DND-41 (cell line): Measurements from ENCODE around the gene RASL11A.

ENCODE experiments used
- ATAC-seq: fragments of 200-7000 bp; cut with Tn5 transposase; 3 replicates; pipeline ENCODE4 v1.9.1; 2021; ENCODE audit warnings: low read depth; ENCODE audit not compliant: insufficient read depth
- DNase-seq: peaks from one replicate; pipeline ENCODE4 v3.0.0-alpha.2; 2020
- H2AFZ ChIP-seq: 2 replicates; pipeline ENCODE4 v1.6.0; 2012; ENCODE audit warnings: low read depth, low read length
- H3K27ac ChIP-seq: 2 replicates; pipeline ENCODE4 v1.5.1; 2012; ENCODE audit warnings: low read length, inconsistent platforms
- H3K27me3 ChIP-seq: fragments of 200-600 bp; sonication (generic); 2 replicates; pipeline ENCODE4 v1.6.0; 2012; ENCODE audit warnings: low read length, mild to moderate bottlenecking, inconsistent platforms; ENCODE audit not compliant: insufficient read depth, poor library complexity
- H3K36me3 ChIP-seq: 2 replicates; pipeline ENCODE4 v1.5.1; 2012; ENCODE audit warnings: low read length, inconsistent platforms; ENCODE audit not compliant: insufficient read depth
- H3K4me1 ChIP-seq: 2 replicates; pipeline ENCODE4 v1.5.1; 2012; ENCODE audit warnings: mild to moderate bottlenecking, low read length; ENCODE audit not compliant: insufficient read depth
- H3K4me2 ChIP-seq: 2 replicates; pipeline ENCODE4 v1.6.0; 2012; ENCODE audit warnings: mild to moderate bottlenecking, moderate library complexity, low read length, inconsistent platforms; ENCODE audit not compliant: insufficient read depth
- H3K4me3 ChIP-seq, 2 experiments: fragments of 200-600 bp in 1 of 2; shearing (Covaris generic) in 1 of 2; 2 replicates each; pipeline ENCODE4 v1.5.1; 2012 to 2016; ENCODE audit warnings: inconsistent platforms in 2 of 2, low read length in 2 of 2, mild to moderate bottlenecking in 2 of 2, low read depth in 1 of 2, moderate library complexity in 1 of 2
- H3K79me2 ChIP-seq: 2 replicates; pipeline ENCODE4 v1.6.0; 2012; ENCODE audit warnings: low read length, inconsistent platforms; ENCODE audit not compliant: insufficient read depth
- H3K9ac ChIP-seq: 2 replicates; pipeline ENCODE4 v1.6.0; 2012; ENCODE audit warnings: low read depth, mild to moderate bottlenecking, inconsistent platforms, low read length, moderate library complexity
- H3K9me3 ChIP-seq: 2 replicates; pipeline ENCODE4 v1.5.1; 2012; ENCODE audit warnings: low read length, moderate library complexity, mild to moderate bottlenecking, inconsistent platforms; ENCODE audit not compliant: insufficient read depth, severe bottlenecking
- H4K20me1 ChIP-seq: 2 replicates; pipeline ENCODE4 v1.6.0; 2012; ENCODE audit warnings: low read length; ENCODE audit not compliant: insufficient read depth
- EZH2 ChIP-seq: IDR thresholded peaks from 3 replicates; pipeline ENCODE4 v1.6.1; 2012; ENCODE audit warnings: borderline replicate concordance, low read depth, mild to moderate bottlenecking, moderate library complexity, low read length, inconsistent platforms; ENCODE audit not compliant: severe bottlenecking
- TF ChIP-seq, protein P1 (sequence below): IDR thresholded peaks from 2 replicates; pipeline ENCODE4 v1.5.1; 2012; ENCODE audit warnings: borderline replicate concordance, low read length, moderate library complexity, mild to moderate bottlenecking; ENCODE audit not compliant: poor library complexity, severe bottlenecking; ENCODE audit errors: extremely low read depth

Gene RASL11A

DNA sequence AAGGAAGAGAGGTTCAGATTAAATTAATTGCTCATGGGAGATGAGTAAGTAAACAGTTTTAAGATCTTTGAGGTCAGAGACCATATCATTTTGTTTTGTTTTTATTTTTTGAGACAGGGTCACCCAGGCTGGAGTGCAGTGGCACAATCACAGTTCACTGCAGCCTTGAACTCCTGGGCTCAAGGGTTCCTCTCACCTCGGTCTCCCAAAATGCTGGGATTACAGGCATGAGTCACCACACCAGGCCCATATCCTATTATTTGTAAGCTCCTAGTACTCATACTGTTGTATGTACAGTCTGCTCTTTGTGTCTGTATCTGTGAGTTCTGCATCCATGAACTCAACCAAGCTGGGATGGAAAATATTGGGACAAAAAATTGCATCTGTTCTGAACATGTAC is 6.0 kb upstream of the RASL11A start:
- no peak for TF ChIP-seq EZH2
- TF ChIP-seq, protein P1, sequence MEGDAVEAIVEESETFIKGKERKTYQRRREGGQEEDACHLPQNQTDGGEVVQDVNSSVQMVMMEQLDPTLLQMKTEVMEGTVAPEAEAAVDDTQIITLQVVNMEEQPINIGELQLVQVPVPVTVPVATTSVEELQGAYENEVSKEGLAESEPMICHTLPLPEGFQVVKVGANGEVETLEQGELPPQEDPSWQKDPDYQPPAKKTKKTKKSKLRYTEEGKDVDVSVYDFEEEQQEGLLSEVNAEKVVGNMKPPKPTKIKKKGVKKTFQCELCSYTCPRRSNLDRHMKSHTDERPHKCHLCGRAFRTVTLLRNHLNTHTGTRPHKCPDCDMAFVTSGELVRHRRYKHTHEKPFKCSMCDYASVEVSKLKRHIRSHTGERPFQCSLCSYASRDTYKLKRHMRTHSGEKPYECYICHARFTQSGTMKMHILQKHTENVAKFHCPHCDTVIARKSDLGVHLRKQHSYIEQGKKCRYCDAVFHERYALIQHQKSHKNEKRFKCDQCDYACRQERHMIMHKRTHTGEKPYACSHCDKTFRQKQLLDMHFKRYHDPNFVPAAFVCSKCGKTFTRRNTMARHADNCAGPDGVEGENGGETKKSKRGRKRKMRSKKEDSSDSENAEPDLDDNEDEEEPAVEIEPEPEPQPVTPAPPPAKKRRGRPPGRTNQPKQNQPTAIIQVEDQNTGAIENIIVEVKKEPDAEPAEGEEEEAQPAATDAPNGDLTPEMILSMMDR: no peak
- Histone ChIP-seq H3K4me2 (no peak overlapping the region), H3K36me3 (peaks cover 25% of the 10 kb centered on the region), H2AFZ (no peak overlapping the region), H3K27ac (no peak overlapping the region), H3K79me2 (peaks cover 5% of the 10 kb centered on the region; the same call in 1 of the 2 replicates), H4K20me1 (peaks cover 18% of the 10 kb centered on the region; the same call in 1 of the 2 replicates), H3K27me3 (no peaks in the 10 kb centered on the region), H3K9me3 (no peaks in the 10 kb centered on the region), H3K4me3 (no peak overlapping the region), H3K9ac (no peak overlapping the region), H3K4me1 (no peaks in the 10 kb centered on the region)
- ATAC-seq (no peak), DNase-seq (no peak)

DNA sequence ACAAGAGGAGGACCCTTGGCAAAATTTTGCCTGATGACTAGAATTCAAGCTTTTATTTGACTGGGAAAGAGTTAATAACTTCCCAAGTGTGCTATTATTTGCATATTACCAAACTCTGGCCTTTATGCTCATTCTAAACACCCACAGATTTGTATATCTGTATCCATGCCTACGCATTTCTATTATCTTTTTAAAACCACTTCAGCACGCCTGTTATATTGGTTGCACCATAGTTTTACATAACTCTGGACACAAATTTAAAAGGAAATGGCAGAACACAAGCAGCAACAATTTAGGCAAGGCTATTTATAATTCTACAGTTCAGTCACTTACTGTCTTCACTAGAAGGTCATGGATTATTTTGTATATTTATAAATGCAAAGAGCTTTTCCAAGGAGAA is 3.7 kb upstream of the RASL11A start:
- H3K9me3 ChIP-seq: no peaks in the 10 kb centered on the region
- no peak overlapping the region for H2AFZ ChIP-seq
- TF ChIP-seq, protein P1: no peak
- TF ChIP-seq EZH2: no peak
- ATAC-seq (no peak), DNase-seq (no peak)
- H4K20me1 ChIP-seq: peaks cover 12% of the 10 kb centered on the region
- H3K4me3 ChIP-seq: no peak overlapping the region
- peaks cover 8% of the 10 kb centered on the region; the same call in 1 of the 2 replicates for H3K36me3 ChIP-seq
- H3K4me2 ChIP-seq: no peak overlapping the region
- no peak overlapping the region for H3K9ac ChIP-seq
- H3K79me2 ChIP-seq: no peaks in the 10 kb centered on the region
- H3K4me1 ChIP-seq: peaks cover 16% of the 10 kb centered on the region
- H3K27ac ChIP-seq: no peak overlapping the region
- H3K27me3 ChIP-seq: peaks cover 11% of the 10 kb centered on the region

DNA sequence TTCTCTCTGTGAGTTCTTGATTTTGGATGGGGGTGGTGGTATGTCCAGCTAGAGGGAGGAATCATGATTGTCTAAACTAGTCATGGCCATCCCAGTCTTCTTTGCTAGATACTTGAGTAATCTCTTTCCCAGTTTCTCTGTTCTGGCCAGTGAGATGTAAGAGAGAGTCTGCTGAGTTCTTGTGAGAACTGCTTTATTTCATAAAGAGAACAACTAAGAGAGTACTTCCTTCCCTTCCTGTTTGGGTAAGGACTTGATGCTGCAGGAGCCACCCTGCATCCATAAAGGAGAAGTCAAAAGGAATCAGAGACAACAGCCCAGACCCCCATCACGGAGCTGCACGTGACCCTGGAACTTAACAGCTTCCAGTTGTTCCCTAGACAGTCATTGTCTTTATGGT is 3.0 kb upstream of the RASL11A start:
- Histone ChIP-seq H3K9me3 (no peaks in the 10 kb centered on the region), H3K4me1 (peaks cover 16% of the 10 kb centered on the region), H2AFZ (no peak overlapping the region), H4K20me1 (peaks cover 6% of the 10 kb centered on the region), H3K27ac (no peak overlapping the region), H3K4me3 (no peak overlapping the region), H3K36me3 (peaks cover 5% of the 10 kb centered on the region; the same call in 1 of the 2 replicates), H3K79me2 (no peaks in the 10 kb centered on the region), H3K9ac (no peak overlapping the region), H3K4me2 (no peak overlapping the region), H3K27me3 (peaks cover 11% of the 10 kb centered on the region)
- DNase-seq: no peak
- no peak for ATAC-seq
- TF ChIP-seq EZH2: no peak
- TF ChIP-seq, protein P1: no peak

DNA sequence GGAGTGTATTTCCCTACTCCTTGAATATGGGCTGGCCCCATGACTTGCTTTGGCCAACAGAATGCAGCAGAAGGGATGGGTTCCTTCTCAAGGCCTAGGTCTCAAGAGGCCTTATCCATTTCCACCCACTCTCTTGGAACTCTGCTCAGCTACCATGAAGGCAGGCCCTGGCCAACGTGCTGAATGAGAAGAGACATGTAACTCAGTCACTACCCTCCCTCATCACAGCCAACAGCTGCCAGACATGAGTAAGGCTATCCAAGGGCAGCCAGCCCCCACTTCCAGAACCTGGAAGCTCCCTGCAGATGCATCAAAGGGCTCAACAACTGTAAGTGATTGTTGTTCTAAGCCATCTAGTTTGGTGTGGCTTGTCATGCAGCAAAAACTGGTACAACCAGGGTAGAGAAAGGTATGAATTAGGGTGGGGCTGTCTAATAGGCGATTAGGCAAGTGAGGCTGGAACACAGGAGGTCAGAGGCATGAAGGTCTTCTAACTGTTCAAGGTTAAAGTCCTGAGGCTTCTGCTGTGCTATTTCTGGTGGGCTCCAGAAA is 1.4 kb upstream of the RASL11A start:
- H3K9me3 ChIP-seq: no peaks in the 10 kb centered on the region
- H3K27me3 ChIP-seq: peaks cover 11% of the 10 kb centered on the region
- H3K4me3 ChIP-seq: no peak overlapping the region
- DNase-seq (no peak), ATAC-seq (no peak)
- H3K27ac ChIP-seq: no peak overlapping the region
- peaks cover 16% of the 10 kb centered on the region for H3K4me1 ChIP-seq
- no peaks in the 10 kb centered on the region for H3K79me2 ChIP-seq
- H2AFZ ChIP-seq: no peak overlapping the region
- H3K4me2 ChIP-seq: no peak overlapping the region
- no peak overlapping the region for H3K9ac ChIP-seq
- peaks cover 2% of the 10 kb centered on the region; the same call in 1 of the 2 replicates for H3K36me3 ChIP-seq
- peaks cover 6% of the 10 kb centered on the region for H4K20me1 ChIP-seq
- TF ChIP-seq, protein P1: no peak
- no peak for TF ChIP-seq EZH2
